GM12864 (cell line): ENCODE data around the gene MMP23B.

Experiments
- DNase-seq: peaks from one replicate; pipeline ENCODE4 v3.0.0-alpha.2; 2011; ENCODE audit warnings: low read depth
- H3K4me3 ChIP-seq: 2 replicates; pipeline ENCODE4 v1.5.1; 2011; ENCODE audit warnings: mild to moderate bottlenecking, low read depth, low read length, control low read depth
- CTCF ChIP-seq: IDR thresholded peaks from 2 replicates; pipeline ENCODE4 v1.5.1; 2011; ENCODE audit warnings: low read depth, mild to moderate bottlenecking, moderate library complexity, low read length, control low read depth, inconsistent platforms; ENCODE audit errors: missing control alignments

MMP23B gene

GRCh38 chr1:1610796-1611195 is 21.2 kb upstream of the MMP23B start:
- DNase-seq: no peak
- TF ChIP-seq CTCF: no peak
- no peak overlapping the region for H3K4me3 ChIP-seq

- DNase-seq: no peak
- no peak for TF ChIP-seq CTCF
- H3K4me3 ChIP-seq: no peak overlapping the region
These were observed 19.9 kb upstream of the MMP23B start for GRCh38 chr1:1612104-1612400.

GRCh38 chr1:1613509-1614082 is 18.4 kb upstream of the MMP23B start:
- no peak for DNase-seq
- TF ChIP-seq CTCF: no peak
- H3K4me3 ChIP-seq: no peak overlapping the region

GRCh38 chr1:1614204-1614953 is 17.6 kb upstream of the MMP23B start:
- no peak for DNase-seq
- peak overlapping the region; percentile 90 for H3K4me3 ChIP-seq
- TF ChIP-seq CTCF: no peak

DNA sequence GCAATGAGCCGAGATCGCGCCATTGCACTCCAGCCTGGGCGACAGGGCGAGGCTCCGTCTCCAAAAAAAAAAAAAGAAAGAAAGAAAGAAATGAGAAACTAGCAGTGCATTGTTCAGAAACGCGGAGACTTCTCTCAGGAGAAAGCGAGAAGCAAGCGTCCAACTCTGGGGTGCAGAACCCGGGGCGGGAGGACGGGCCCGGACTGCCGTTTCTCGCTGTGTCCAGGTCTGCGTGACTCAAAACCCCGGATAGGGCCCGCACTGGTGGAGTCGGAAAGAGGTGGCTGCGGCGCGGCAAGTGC is 17.1 kb upstream of the MMP23B start:
- TF ChIP-seq CTCF: no peak
- peak overlapping the region; percentile 90 for H3K4me3 ChIP-seq
- no peak for DNase-seq

DNA sequence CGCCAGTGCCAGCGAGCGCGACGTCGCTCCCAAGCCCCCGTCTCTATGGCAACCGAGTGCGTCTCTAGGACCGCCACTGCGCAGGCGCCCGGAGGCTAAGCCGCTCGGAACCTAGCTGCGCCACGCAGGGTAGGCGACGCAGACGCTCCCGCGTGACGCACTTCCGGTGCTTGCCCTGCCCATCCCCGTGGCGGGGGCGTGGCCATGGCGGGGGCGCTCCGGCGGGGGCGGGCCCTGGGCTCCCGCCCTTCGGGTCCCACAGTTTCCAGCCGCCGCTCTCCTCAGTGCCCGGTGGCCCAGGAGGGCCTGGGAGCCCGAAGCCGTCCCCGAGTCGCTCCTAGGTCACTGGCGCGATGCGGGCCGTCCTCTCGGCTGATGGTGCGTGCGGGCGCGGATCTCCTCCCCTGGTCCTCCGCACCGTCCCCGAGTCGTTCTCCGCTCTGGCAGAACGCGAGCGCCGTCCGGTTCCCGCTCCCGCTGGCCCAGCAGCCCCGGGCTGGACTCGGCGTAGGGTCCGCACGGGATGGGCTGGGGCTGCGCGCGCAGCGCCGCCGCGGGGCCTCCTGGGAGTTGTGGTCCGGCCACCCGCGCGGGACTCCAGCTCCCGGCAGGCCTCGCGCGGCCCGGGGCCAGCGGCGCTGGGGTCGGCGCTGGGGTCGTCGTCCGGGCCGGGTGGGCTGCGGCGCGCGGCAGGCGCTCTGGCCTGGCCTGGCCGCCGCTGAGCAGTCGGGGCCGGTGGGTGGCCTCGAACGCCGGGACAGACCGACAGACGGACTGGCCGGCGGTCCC is 16.5 kb upstream of the MMP23B start, which contains the start of gene MIB2:
TSS of gene MIB2 (plus strand) at position 245 of the 789 bp plus-strand sequence. CDS start 7,953 bp downstream, outside the sequence.
- H3K4me3 ChIP-seq: peak within 1 kb of the TSS; percentile 90
- TF ChIP-seq CTCF: no peak
- DNase-seq: peak; percentile 90
